ENCODE data around the gene HOXC6. TPM values are rescaled to one million over a fixed set of nuclear protein-coding genes. Genes with fewer than 3 reads are reported as not detected.

HOXC6 gene
- total and polyA plus RNA-seq, 2 experiments from 2014 or later: not detected

GRCh38 chr12:54005853-54006558 lies 22.2 kb upstream of the HOXC6 start:
- H3K27ac ChIP-seq: no peak overlapping the region
- H3K27me3 ChIP-seq: peaks cover 100% of the 10 kb centered on the region
- H3K4me3 ChIP-seq: no peak overlapping the region
- H3K9me3 ChIP-seq (ENCODE audit: low read depth): no peaks in the 10 kb centered on the region
- TF ChIP-seq, protein P1, sequence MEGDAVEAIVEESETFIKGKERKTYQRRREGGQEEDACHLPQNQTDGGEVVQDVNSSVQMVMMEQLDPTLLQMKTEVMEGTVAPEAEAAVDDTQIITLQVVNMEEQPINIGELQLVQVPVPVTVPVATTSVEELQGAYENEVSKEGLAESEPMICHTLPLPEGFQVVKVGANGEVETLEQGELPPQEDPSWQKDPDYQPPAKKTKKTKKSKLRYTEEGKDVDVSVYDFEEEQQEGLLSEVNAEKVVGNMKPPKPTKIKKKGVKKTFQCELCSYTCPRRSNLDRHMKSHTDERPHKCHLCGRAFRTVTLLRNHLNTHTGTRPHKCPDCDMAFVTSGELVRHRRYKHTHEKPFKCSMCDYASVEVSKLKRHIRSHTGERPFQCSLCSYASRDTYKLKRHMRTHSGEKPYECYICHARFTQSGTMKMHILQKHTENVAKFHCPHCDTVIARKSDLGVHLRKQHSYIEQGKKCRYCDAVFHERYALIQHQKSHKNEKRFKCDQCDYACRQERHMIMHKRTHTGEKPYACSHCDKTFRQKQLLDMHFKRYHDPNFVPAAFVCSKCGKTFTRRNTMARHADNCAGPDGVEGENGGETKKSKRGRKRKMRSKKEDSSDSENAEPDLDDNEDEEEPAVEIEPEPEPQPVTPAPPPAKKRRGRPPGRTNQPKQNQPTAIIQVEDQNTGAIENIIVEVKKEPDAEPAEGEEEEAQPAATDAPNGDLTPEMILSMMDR (IDR thresholded peaks at IDR 0.05; ENCODE audit: low read depth, low read length): peak; percentile 84
- H3K36me3 ChIP-seq: no peaks in the 10 kb centered on the region
- DNase-seq (ENCODE audit: low read depth in 1 of 2, low spot score in 1 of 2): peak; percentile 85 to 94
- H3K4me1 ChIP-seq (ENCODE audit: low read depth): no peaks in the 10 kb centered on the region

DNA sequence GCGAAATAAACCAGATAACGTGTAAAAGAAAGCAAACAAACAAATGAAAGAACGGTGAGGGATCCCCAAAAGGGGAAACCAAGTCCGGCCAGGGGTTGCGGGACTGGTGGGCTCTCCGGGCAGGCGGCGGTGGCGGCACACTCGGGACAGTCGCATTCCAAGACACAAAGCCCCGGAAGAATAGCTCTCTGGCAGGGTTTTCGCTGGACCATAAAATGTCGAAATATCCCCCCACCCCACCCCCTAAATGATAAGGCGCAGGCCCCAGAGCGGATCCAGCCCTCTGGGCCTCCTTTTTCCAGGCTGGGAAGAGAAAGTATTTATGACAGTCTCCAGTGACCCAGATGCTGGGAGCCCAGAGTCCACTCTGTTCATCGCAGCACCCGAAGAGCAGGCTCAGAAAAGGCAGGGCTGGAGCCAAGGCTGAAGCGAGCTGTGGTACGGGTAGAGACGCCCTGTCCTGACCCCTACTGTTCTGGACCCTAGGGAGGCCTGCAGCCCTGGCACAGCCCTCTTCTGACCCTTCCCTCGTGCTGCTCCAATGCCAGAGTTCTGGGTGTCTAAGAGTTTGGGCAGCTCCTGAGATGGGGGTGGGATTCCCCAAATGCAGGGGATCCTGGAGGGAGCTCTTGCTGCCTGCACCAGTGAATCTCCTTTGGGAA lies 21.6 kb upstream of the HOXC6 start:
- H3K4me1 ChIP-seq (ENCODE audit: low read depth): no peaks in the 10 kb centered on the region
- H3K36me3 ChIP-seq: no peaks in the 10 kb centered on the region

GRCh38 chr12:54007538-54008259 lies 20.5 kb upstream of the HOXC6 start:
- DNase-seq (ENCODE audit: low read depth in 1 of 2, low spot score in 1 of 2): no peak
- H3K27me3 ChIP-seq: peaks cover 100% of the 10 kb centered on the region
- no peaks in the 10 kb centered on the region for H3K4me1 ChIP-seq (ENCODE audit: low read depth)
- H3K27ac ChIP-seq: no peak overlapping the region
- TF ChIP-seq, protein P1 (IDR thresholded peaks at IDR 0.05; ENCODE audit: low read depth, low read length): no peak
- H3K4me3 ChIP-seq: no peak overlapping the region
- H3K36me3 ChIP-seq: no peaks in the 10 kb centered on the region
- H3K9me3 ChIP-seq (ENCODE audit: low read depth): no peaks in the 10 kb centered on the region

More for the DNA sequence above, 21.6 kb upstream of the HOXC6 start:
- no peak for DNase-seq (ENCODE audit: low read depth in 1 of 2, low spot score in 1 of 2)
- no peak overlapping the region for H3K4me3 ChIP-seq
- no peaks in the 10 kb centered on the region for H3K9me3 ChIP-seq (ENCODE audit: low read depth)
- TF ChIP-seq, protein P1 (IDR thresholded peaks at IDR 0.05; ENCODE audit: low read depth, low read length): no peak
- H3K27me3 ChIP-seq: peaks cover 100% of the 10 kb centered on the region
- H3K27ac ChIP-seq: no peak overlapping the region

DNA sequence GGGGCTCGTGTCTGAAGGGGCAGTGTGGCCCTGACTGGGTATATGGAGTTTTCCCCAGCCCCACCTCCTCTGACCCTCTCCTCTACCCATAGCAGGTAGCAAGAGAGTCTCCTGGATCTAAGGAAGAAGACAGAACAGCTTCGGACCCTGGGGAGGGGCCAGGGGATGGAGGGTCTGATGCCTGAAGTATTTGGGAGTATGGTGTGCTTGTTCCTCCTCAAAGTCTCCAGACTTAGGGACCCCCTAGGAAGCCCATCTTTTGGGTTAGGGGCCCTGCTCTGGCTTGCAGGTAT lies 20.0 kb upstream of the HOXC6 start:
- Histone ChIP-seq H3K9me3 (ENCODE audit: low read depth) (no peaks in the 10 kb centered on the region), H3K4me3 (no peak overlapping the region), H3K27ac (no peak overlapping the region), H3K27me3 (peaks cover 100% of the 10 kb centered on the region), H3K4me1 (ENCODE audit: low read depth) (no peaks in the 10 kb centered on the region), H3K36me3 (no peaks in the 10 kb centered on the region)
- DNase-seq (ENCODE audit: low read depth in 1 of 2, low spot score in 1 of 2): no peak
- TF ChIP-seq, protein P1 (IDR thresholded peaks at IDR 0.05; ENCODE audit: low read depth, low read length): no peak

DNA sequence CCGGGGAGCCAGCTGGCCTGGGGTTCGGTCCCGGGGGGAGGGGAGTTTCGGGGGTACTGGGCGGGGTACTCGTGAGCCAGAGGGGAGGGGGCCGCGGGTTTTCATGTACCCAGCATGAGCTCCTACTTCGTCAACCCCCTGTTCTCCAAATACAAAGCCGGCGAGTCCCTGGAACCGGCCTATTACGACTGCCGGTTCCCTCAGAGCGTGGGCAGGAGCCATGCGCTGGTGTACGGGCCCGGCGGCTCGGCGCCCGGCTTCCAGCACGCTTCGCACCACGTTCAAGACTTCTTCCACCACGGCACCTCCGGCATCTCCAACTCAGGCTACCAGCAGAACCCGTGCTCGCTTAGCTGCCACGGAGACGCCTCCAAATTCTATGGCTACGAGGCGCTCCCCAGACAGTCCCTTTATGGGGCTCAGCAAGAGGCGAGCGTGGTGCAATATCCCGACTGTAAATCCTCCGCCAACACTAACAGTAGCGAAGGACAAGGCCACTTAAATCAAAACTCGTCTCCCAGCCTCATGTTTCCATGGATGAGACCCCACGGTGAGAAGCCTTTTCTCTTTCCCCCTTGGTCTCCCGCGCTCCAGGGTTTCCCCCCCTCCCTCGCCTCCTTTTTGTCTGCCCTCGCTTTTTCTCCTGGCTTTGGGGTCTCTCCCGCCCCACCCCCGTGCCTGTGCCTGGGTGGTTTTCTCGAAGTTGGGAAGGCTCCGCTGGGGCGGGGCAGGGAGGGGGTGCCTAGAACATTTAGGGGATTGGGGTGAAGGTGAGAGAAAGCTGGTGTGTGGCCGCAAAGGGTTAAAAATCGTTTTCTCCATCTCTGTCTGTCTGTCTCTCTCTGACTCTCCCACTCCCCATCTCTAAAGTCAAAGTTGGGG lies 18.8 kb upstream of the HOXC6 start:
- H3K9me3 ChIP-seq (ENCODE audit: low read depth): no peaks in the 10 kb centered on the region
- no peak for DNase-seq (ENCODE audit: low read depth in 1 of 2, low spot score in 1 of 2)
- no peak overlapping the region for H3K27ac ChIP-seq
- no peaks in the 10 kb centered on the region for H3K4me1 ChIP-seq (ENCODE audit: low read depth)
- H3K27me3 ChIP-seq: peaks cover 100% of the 10 kb centered on the region
- no peaks in the 10 kb centered on the region for H3K36me3 ChIP-seq
- peak overlapping the region; percentile 16 for H3K4me3 ChIP-seq
- TF ChIP-seq, protein P1 (IDR thresholded peaks at IDR 0.05; ENCODE audit: low read depth, low read length): no peak

All from cardiac muscle cell (in vitro differentiated cells and primary cell).